ENCODE measurements around the gene KCNQ2. TPM values are rescaled to one million over a fixed set of nuclear protein-coding genes. Genes with fewer than 3 reads are reported as not detected.

The KCNQ2 gene
- total RNA-seq, 1 donor from 2014 or later = 39.5 TPM

DNA sequence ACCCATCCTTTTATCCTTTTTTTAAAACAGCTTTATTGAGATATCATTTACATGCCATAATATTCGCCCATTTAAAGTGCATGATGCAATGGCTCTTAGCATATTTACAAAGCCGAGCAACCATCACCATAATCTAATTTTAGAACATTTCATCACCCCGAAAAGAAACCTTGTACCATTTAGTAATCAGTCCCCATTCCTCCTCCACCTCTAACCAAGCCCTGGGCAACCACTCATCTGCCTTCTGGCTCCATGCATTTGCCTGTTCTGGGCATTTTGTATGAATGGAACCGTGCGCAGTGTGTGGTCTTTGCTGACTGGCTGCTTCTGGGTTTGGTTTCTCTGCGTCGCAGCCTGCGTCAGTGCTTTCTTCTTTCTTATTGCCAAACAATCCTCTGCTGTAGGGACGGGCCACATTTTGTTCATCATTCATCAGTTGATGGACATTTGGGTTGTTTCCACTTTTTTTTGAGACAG lies 36.7 kb upstream of the KCNQ2 start:
- Histone ChIP-seq H3K4me3 (no peak overlapping the region), H3K9ac (no peak overlapping the region), H2AFZ (replicated peaks) (no peak overlapping the region), H4K20me1 (ENCODE audit: low read depth) (no peaks in the 10 kb centered on the region), H3K4me2 (no peak overlapping the region), H3K9me3 (ENCODE audit: low read depth) (no peaks in the 10 kb centered on the region), H3K27me3 (peaks cover 40% of the 10 kb centered on the region), H3K79me2 (ENCODE audit: low read depth) (no peaks in the 10 kb centered on the region), H3K36me3 (no peaks in the 10 kb centered on the region), H3F3A (ENCODE audit: low read depth) (no peaks in the 10 kb centered on the region), H3K4me1 (no peaks in the 10 kb centered on the region), H3K27ac (no peak overlapping the region)
- H3K27me3 Mint-ChIP-seq (ENCODE audit: insufficient read depth, low read depth) = peaks cover 12% of the 10 kb centered on the region
- no peak overlapping the region for H3K27ac Mint-ChIP-seq
- peaks cover 34% of the 10 kb centered on the region for H3K9me3 Mint-ChIP-seq
- DNase-seq (ENCODE audit: low spot score) = no peak
- no peak for TF ChIP-seq CTCF (IDR thresholded peaks at IDR 0.05)
- TF ChIP-seq EZH2phosphoT487 (IDR thresholded peaks at IDR 0.05) = no peak
- TF ChIP-seq EZH2 (IDR thresholded peaks at IDR 0.05) = no peak
- no peaks in the 10 kb centered on the region for H3K4me1 Mint-ChIP-seq
- H3K36me3 Mint-ChIP-seq = peaks cover 3% of the 10 kb centered on the region
- H3K4me3 Mint-ChIP-seq = no peak overlapping the region

DNA sequence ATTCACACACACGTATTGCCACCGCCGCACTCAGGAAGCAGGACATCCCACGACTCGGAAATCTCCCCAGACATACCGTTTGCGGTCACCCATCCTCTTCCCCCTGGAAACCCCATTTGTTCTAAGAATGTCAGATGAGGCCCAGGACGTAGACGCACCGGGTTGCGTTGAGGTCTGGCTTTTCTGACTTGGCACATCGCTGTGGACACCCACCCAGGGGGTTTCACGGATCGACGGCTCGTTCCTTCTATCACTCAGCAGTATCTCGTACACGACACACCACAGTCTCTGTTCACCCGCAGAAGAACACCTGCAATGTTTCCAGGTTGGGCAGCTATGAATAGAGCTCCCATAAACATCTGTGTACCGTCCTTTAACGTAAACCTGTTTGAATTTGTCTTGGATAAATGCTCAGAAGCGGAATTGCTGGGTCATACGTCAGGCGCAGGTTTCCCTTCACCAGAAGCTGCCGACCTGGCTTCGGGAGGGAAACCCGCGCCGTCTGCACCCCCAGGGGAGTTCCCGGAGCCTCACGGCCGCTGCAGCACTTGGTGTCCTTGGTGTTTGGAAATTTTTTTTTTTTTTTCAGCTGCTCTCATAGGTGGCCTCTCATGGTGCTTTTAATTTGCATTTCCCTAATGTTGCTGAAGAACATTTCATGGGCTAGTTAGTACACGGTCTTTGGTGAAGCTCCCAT lies 35.8 kb upstream of the KCNQ2 start:
- DNase-seq (ENCODE audit: low spot score) = no peak
- H3K4me3 ChIP-seq = no peak overlapping the region
- no peak overlapping the region for H3K27ac ChIP-seq
- no peaks in the 10 kb centered on the region for H3F3A ChIP-seq (ENCODE audit: low read depth)
- H3K4me1 Mint-ChIP-seq = peaks cover 3% of the 10 kb centered on the region
- peaks cover 3% of the 10 kb centered on the region for H3K36me3 Mint-ChIP-seq
- H3K27me3 ChIP-seq = peaks cover 42% of the 10 kb centered on the region
- no peak overlapping the region for H3K9ac ChIP-seq
- H3K36me3 ChIP-seq = no peaks in the 10 kb centered on the region
- no peak overlapping the region for H3K27ac Mint-ChIP-seq
- H2AFZ ChIP-seq (replicated peaks) = no peak overlapping the region
- peaks cover 12% of the 10 kb centered on the region for H3K27me3 Mint-ChIP-seq (ENCODE audit: insufficient read depth, low read depth)
- peaks cover 31% of the 10 kb centered on the region for H3K9me3 Mint-ChIP-seq
- H3K79me2 ChIP-seq (ENCODE audit: low read depth) = no peaks in the 10 kb centered on the region
- H4K20me1 ChIP-seq (ENCODE audit: low read depth) = no peaks in the 10 kb centered on the region
- H3K4me3 Mint-ChIP-seq = no peak overlapping the region
- H3K4me1 ChIP-seq = no peaks in the 10 kb centered on the region
- no peak overlapping the region for H3K4me2 ChIP-seq
- TF ChIP-seq EZH2phosphoT487 (IDR thresholded peaks at IDR 0.05) (no peak), CTCF (IDR thresholded peaks at IDR 0.05) (no peak), EZH2 (IDR thresholded peaks at IDR 0.05) (no peak)
- H3K9me3 ChIP-seq (ENCODE audit: low read depth) = no peaks in the 10 kb centered on the region

- TF ChIP-seq EZH2 (IDR thresholded peaks at IDR 0.05) (no peak), CTCF (IDR thresholded peaks at IDR 0.05) (no peak), EZH2phosphoT487 (IDR thresholded peaks at IDR 0.05) (no peak)
- no peaks in the 10 kb centered on the region for H3K4me1 ChIP-seq
- no peak overlapping the region for H3K9ac ChIP-seq
- H2AFZ ChIP-seq (replicated peaks) = no peak overlapping the region
- H3K27ac ChIP-seq = no peak overlapping the region
- H4K20me1 ChIP-seq (ENCODE audit: low read depth) = no peaks in the 10 kb centered on the region
- H3F3A ChIP-seq (ENCODE audit: low read depth) = no peaks in the 10 kb centered on the region
- no peaks in the 10 kb centered on the region for H3K36me3 ChIP-seq
- H3K36me3 Mint-ChIP-seq = peaks cover 3% of the 10 kb centered on the region
- H3K4me1 Mint-ChIP-seq = peaks cover 3% of the 10 kb centered on the region
- no peak overlapping the region for H3K4me2 ChIP-seq
- H3K27ac Mint-ChIP-seq = no peak overlapping the region
- no peak for DNase-seq (ENCODE audit: low spot score)
- no peaks in the 10 kb centered on the region for H3K79me2 ChIP-seq (ENCODE audit: low read depth)
- H3K27me3 Mint-ChIP-seq (ENCODE audit: insufficient read depth, low read depth) = peaks cover 12% of the 10 kb centered on the region
- H3K4me3 Mint-ChIP-seq = no peak overlapping the region
- no peaks in the 10 kb centered on the region for H3K9me3 ChIP-seq (ENCODE audit: low read depth)
- peaks cover 28% of the 10 kb centered on the region for H3K9me3 Mint-ChIP-seq
- no peak overlapping the region for H3K4me3 ChIP-seq
- H3K27me3 ChIP-seq = peaks cover 42% of the 10 kb centered on the region
These were observed 34.8 kb upstream of the KCNQ2 start for GRCh38 chr20:63507083-63507743.
